Psoas muscle (tissue), 8 donors: ENCODE measurements around the gene AMOTL1. TPM values are rescaled to one million over a fixed set of nuclear protein-coding genes. Genes with fewer than 3 reads are reported as not detected.

Experiments
- ATAC-seq, 4 donors: fragments of 200-7000 bp; cut with Tn5 transposase; one replicate each; pipeline ENCODE4 v1.9.1; 2020; ENCODE audit warnings: moderate library complexity in 3 of 4, mild to moderate bottlenecking in 2 of 4
- DNase-seq, 2 donors: peaks; one replicate each; pipeline ENCODE4 v3.0.0-alpha.2; 2020
- H3K27ac ChIP-seq: fragments of 200-600 bp; one replicate; pipeline ENCODE4 v1.8.0; 2022
- H3K27me3 ChIP-seq, 3 donors: fragments of 200-600 bp in 1 of 3; one replicate each; pipeline versions ENCODE4 v1.6.1 to v1.8.0; 2013 to 2022; ENCODE audit warnings: low read length in 2 of 3, mild to moderate bottlenecking in 2 of 3, moderate library complexity in 1 of 3; ENCODE audit not compliant: insufficient read depth in 3 of 3
- H3K36me3 ChIP-seq, 2 donors: fragments of 200-600 bp in 1 of 2; one replicate each; pipeline versions ENCODE4 v1.6.1 to v1.8.0; 2013 to 2022; ENCODE audit warnings: low read depth in 1 of 2, mild to moderate bottlenecking in 1 of 2, moderate library complexity in 1 of 2; ENCODE audit not compliant: insufficient read depth in 1 of 2
- H3K4me1 ChIP-seq: fragments of 200-600 bp; one replicate; pipeline ENCODE4 v1.8.0; 2022
- H3K4me3 ChIP-seq: fragments of 200-600 bp; one replicate; pipeline ENCODE4 v1.8.0; 2022; ENCODE audit warnings: mild to moderate bottlenecking
- H3K9me3 ChIP-seq: fragments of 200-600 bp; one replicate; pipeline ENCODE4 v1.8.0; 2022
- CTCF ChIP-seq: fragments of 200-600 bp; IDR thresholded peaks from one replicate; pipeline ENCODE4 v1.8.0; 2022; ENCODE audit warnings: antibody characterized with exemption
- WGBS, 3 donors: extraction: QIAGEN DNeasy Blood & Tissue Kit; methylation state at CpG; one replicate each; pipeline versions ENCODE4 v1.1.6 to v1.1.7; 2013; 5-methylcytosine and 5-hydroxymethylcytosine counted together
- intact Hi-C, 2 donors: fragments of 100-400 bp; cut with DNase I; formaldehyde crosslinking; loops; one replicate each; pipeline versions ENCODE4 v1.11.0 to v1.14.2; 2022
- polyA plus RNA-seq, 3 donors: library from polyadenylated mRNA; stranded (reverse); fragments of 200-250 nt; gene quantifications; one replicate each; pipeline ENCODE4 v1.2.3, GENCODE V29; 2013
- total RNA-seq, 4 donors: library from RNA; stranded (reverse); fragmentation: NEBNext Ultra II Directional in 2 of 4; extraction: Animal tissue kit (Norgen Biotek cat#: 25700) in 2 of 4; gene quantifications; one replicate each; pipeline versions ENCODE4 v1.2.1 to v1.2.4, GENCODE V29; 2021 to 2023
- donor health status: healthy with polysubstance abuse.
- donor health status: DM: no; HTN: no; CAD: no; lungs with moderate emphysema.
- donor health status: Bipolar disorder and iron deficiency.
- donor health status: healthy.
- donor health status: DM: yes; HTN: yes; CAD: no.
- donor health status: DM: no; HTN: no; CAD: no.
- donor health status: DM: no; HTN: no; CAD: no.
- donor health status: DM: yes; HTN: yes; CAD: no.

Gene AMOTL1
- total and polyA plus RNA-seq, 7 donors: 46.5 to 355 (median 225) TPM

DNA sequence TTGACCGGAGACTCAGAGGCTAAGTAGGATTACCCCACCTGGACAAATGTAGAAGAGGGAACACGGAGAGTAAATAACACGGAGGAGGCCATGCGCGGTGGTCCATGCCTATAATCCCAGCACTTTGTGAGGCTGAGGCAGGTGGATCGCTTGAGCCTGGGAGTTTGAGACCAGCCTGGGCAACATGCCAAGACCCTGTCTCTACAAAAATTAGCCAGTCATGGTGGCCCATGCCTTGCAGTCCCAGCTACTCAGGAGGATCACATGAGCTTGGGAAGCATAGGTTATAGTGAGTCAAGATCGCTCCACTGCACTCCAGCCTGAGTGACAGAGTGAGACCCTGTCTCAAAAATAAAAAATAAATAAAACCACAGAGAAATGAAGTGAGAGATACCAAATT, 53.9 kb downstream of the AMOTL1 start:
- no peaks in the 10 kb centered on the region for H3K27me3 ChIP-seq
- H3K27ac ChIP-seq: peak overlapping the region; percentile 20
- peaks cover 18 to 91% of the 10 kb centered on the region in 2 donors for H3K36me3 ChIP-seq
- WGBS, 3 donors: 81 to 86% (median 83%) methylated on average over 7 of the region's 7 CpGs
- TF ChIP-seq CTCF: no peak
- no peak overlapping the region for H3K4me3 ChIP-seq
- ATAC-seq (no peak), DNase-seq (no peak)
- peaks cover 26% of the 10 kb centered on the region for H3K4me1 ChIP-seq
- intact Hi-C loops: no loop called here
- H3K9me3 ChIP-seq: no peaks in the 10 kb centered on the region

GRCh38 chr11:94823102-94823732, 55.1 kb downstream of the AMOTL1 start:
- peaks cover 21 to 95% of the 10 kb centered on the region in 2 donors for H3K36me3 ChIP-seq
- H3K27ac ChIP-seq: no peak overlapping the region
- H3K4me3 ChIP-seq: no peak overlapping the region
- no peak for TF ChIP-seq CTCF
- H3K4me1 ChIP-seq: peaks cover 26% of the 10 kb centered on the region
- H3K9me3 ChIP-seq: no peaks in the 10 kb centered on the region
- ATAC-seq (no peak), DNase-seq (no peak)
- 64 to 77% (median 72%) methylated on average over 2 of the region's 2 CpGs for WGBS, 3 donors
- no peaks in the 10 kb centered on the region for H3K27me3 ChIP-seq
- intact Hi-C loops: no loop called here

GRCh38 chr11:94825031-94825430, 56.9 kb downstream of the AMOTL1 start:
- TF ChIP-seq CTCF: no peak
- intact Hi-C loops: no loop called here
- Histone ChIP-seq H3K4me3 (no peak overlapping the region), H3K9me3 (no peaks in the 10 kb centered on the region), H3K27ac (no peak overlapping the region), H3K36me3 (peaks cover 23 to 98% of the 10 kb centered on the region in 2 donors), H3K4me1 (peaks cover 22% of the 10 kb centered on the region), H3K27me3 (no peaks in the 10 kb centered on the region)
- WGBS, 3 donors: 86 to 90% (median 88%) methylated on average over 4 of the region's 4 CpGs
- ATAC-seq (no peak), DNase-seq (no peak)

- no peak overlapping the region for H3K4me3 ChIP-seq
- ATAC-seq (no peak), DNase-seq (no peak)
- H3K36me3 ChIP-seq: peaks cover 23 to 98% of the 10 kb centered on the region in 2 donors
- H3K27ac ChIP-seq: no peak overlapping the region
- H3K27me3 ChIP-seq: no peaks in the 10 kb centered on the region
- intact Hi-C loops: no loop called here
- peaks cover 22% of the 10 kb centered on the region for H3K4me1 ChIP-seq
- no peaks in the 10 kb centered on the region for H3K9me3 ChIP-seq
- WGBS, 3 donors: 91 to 100% (median 94%) methylated on average over 1 of the region's 1 CpG
- no peak for TF ChIP-seq CTCF
Measured at GRCh38 chr11:94825481-94825880, 57.3 kb downstream of the AMOTL1 start.

- no peak overlapping the region for H3K4me3 ChIP-seq
- no peaks in the 10 kb centered on the region for H3K27me3 ChIP-seq
- DNase-seq (no peak), ATAC-seq (peak; percentile 15 to 75 (median 60))
- H3K4me1 ChIP-seq: peaks cover 22% of the 10 kb centered on the region
- peaks cover 28 to 99% of the 10 kb centered on the region in 2 donors for H3K36me3 ChIP-seq
- intact Hi-C loops: no loop called here
- 53 to 69% (median 59%) methylated on average over 7 of the region's 7 CpGs for WGBS, 3 donors
- H3K27ac ChIP-seq: peak overlapping the region; percentile 42
- no peaks in the 10 kb centered on the region for H3K9me3 ChIP-seq
- TF ChIP-seq CTCF: no peak
Measured at GRCh38 chr11:94826415-94826814, 58.3 kb downstream of the AMOTL1 start.
